ENCODE measurements around the gene NOL9.

GRCh38 chr1:6602669-6603237, 48.4 kb upstream of the NOL9 start, which contains the start of gene KLHL21:
- TF ChIP-seq CTCF (IDR thresholded peaks at IDR 0.05), result no peak
- TF ChIP-seq EZH2 (IDR thresholded peaks at IDR 0.05), result no peak

Measured in neural progenitor cell (in vitro differentiated cells).